Neural crest cell (in vitro differentiated cells): ENCODE data around the gene ZNF763. TPM values are rescaled to one million over a fixed set of nuclear protein-coding genes. Genes with fewer than 3 reads are reported as not detected.
"Not testable (repeated sequence)": the region's sequence is repeated elsewhere in the genome, so short reads cannot be mapped to it uniquely, and the experiment has no call there.

Experiments
- DNase-seq: peaks from one replicate; pipeline ENCODE4 v3.0.0; 2021; ENCODE audit warnings: low read depth, mixed read lengths, low spot score
- H3K27ac Mint-ChIP-seq: one replicate; pipeline ENCODE4 v1.8.0; 2021; ENCODE audit warnings: mild to moderate bottlenecking, mixed read lengths; ENCODE audit not compliant: unreplicated experiment
- H3K27me3 Mint-ChIP-seq: 2 replicates; pipeline ENCODE4 v1.8.0; 2021; ENCODE audit warnings: low read depth, mild to moderate bottlenecking, mixed read lengths
- H3K36me3 Mint-ChIP-seq: 2 replicates; pipeline ENCODE4 v1.8.0; 2021; ENCODE audit warnings: low read depth, mild to moderate bottlenecking, mixed read lengths
- H3K4me1 Mint-ChIP-seq: 2 replicates; pipeline ENCODE4 v1.8.0; 2021; ENCODE audit warnings: mixed read lengths
- H3K4me3 Mint-ChIP-seq: one replicate; pipeline ENCODE4 v1.8.0; 2021; ENCODE audit warnings: mild to moderate bottlenecking, mixed read lengths
- H3K9me3 Mint-ChIP-seq: 2 replicates; pipeline ENCODE4 v1.8.0; 2021; ENCODE audit warnings: mixed read lengths
- total RNA-seq: library from RNA; stranded (reverse); gene quantifications from 2 replicates; pipeline ENCODE4 v1.2.1, GENCODE V29; 2021
- TF ChIP-seq, protein P1 (sequence below): fragments of 200-600 bp; sonication (generic); conservative IDR thresholded peaks from 2 replicates; pipeline ENCODE4 v1.5.0; 2021; ENCODE audit warnings: antibody characterized with exemption, mild to moderate bottlenecking

The ZNF763 gene
- total RNA-seq, 1 donor from 2014 or later, result 2.9 TPM

- no peak overlapping the region for H3K27ac Mint-ChIP-seq
- H3K27me3 Mint-ChIP-seq, result no peaks in the 10 kb centered on the region
- H3K4me1 Mint-ChIP-seq, result no peaks in the 10 kb centered on the region
- no peak for DNase-seq
- H3K9me3 Mint-ChIP-seq, result peaks cover 36% of the 10 kb centered on the region
- H3K36me3 Mint-ChIP-seq, result peaks cover 77% of the 10 kb centered on the region
- H3K4me3 Mint-ChIP-seq, result no peak overlapping the region
- TF ChIP-seq, protein P1, sequence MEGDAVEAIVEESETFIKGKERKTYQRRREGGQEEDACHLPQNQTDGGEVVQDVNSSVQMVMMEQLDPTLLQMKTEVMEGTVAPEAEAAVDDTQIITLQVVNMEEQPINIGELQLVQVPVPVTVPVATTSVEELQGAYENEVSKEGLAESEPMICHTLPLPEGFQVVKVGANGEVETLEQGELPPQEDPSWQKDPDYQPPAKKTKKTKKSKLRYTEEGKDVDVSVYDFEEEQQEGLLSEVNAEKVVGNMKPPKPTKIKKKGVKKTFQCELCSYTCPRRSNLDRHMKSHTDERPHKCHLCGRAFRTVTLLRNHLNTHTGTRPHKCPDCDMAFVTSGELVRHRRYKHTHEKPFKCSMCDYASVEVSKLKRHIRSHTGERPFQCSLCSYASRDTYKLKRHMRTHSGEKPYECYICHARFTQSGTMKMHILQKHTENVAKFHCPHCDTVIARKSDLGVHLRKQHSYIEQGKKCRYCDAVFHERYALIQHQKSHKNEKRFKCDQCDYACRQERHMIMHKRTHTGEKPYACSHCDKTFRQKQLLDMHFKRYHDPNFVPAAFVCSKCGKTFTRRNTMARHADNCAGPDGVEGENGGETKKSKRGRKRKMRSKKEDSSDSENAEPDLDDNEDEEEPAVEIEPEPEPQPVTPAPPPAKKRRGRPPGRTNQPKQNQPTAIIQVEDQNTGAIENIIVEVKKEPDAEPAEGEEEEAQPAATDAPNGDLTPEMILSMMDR, result no peak
Measured at GRCh38 chr19:11942843-11943108, 22.1 kb upstream of the ZNF763 start.

- TF ChIP-seq, protein P1, result no peak
- H3K4me1 Mint-ChIP-seq, result no peaks in the 10 kb centered on the region
- H3K36me3 Mint-ChIP-seq, result peaks cover 86% of the 10 kb centered on the region
- H3K27ac Mint-ChIP-seq, result no peak overlapping the region
- no peak for DNase-seq
- no peaks in the 10 kb centered on the region for H3K27me3 Mint-ChIP-seq
- no peak overlapping the region for H3K4me3 Mint-ChIP-seq
- peaks cover 47% of the 10 kb centered on the region for H3K9me3 Mint-ChIP-seq
Measured at GRCh38 chr19:11944656-11945055, 20.2 kb upstream of the ZNF763 start.

- no peaks in the 10 kb centered on the region for H3K27me3 Mint-ChIP-seq
- TF ChIP-seq, protein P1, result no peak
- H3K36me3 Mint-ChIP-seq, result peaks cover 92% of the 10 kb centered on the region
- H3K9me3 Mint-ChIP-seq, result peaks cover 35% of the 10 kb centered on the region
- no peak for DNase-seq
- no peaks in the 10 kb centered on the region for H3K4me1 Mint-ChIP-seq
- H3K4me3 Mint-ChIP-seq, result no peak overlapping the region
- no peak overlapping the region for H3K27ac Mint-ChIP-seq
Measured at GRCh38 chr19:11948646-11949045, 16.2 kb upstream of the ZNF763 start.

- no peak for DNase-seq
- no peak overlapping the region for H3K4me3 Mint-ChIP-seq
- H3K36me3 Mint-ChIP-seq, result peaks cover 91% of the 10 kb centered on the region
- H3K27me3 Mint-ChIP-seq, result no peaks in the 10 kb centered on the region
- H3K4me1 Mint-ChIP-seq, result no peaks in the 10 kb centered on the region
- H3K9me3 Mint-ChIP-seq, result peaks cover 32% of the 10 kb centered on the region
- no peak overlapping the region for H3K27ac Mint-ChIP-seq
- TF ChIP-seq, protein P1, result no peak
Measured at GRCh38 chr19:11949201-11949600, 15.6 kb upstream of the ZNF763 start.

GRCh38 chr19:11949614-11950080, 15.2 kb upstream of the ZNF763 start:
- H3K9me3 Mint-ChIP-seq, result peaks cover 28% of the 10 kb centered on the region
- H3K27ac Mint-ChIP-seq, DNase-seq, H3K27me3 Mint-ChIP-seq, H3K4me1 Mint-ChIP-seq: not testable (repeated sequence)
- peaks cover 86% of the 10 kb centered on the region for H3K36me3 Mint-ChIP-seq
- H3K4me3 Mint-ChIP-seq, result peak overlapping the region; percentile 10

DNA sequence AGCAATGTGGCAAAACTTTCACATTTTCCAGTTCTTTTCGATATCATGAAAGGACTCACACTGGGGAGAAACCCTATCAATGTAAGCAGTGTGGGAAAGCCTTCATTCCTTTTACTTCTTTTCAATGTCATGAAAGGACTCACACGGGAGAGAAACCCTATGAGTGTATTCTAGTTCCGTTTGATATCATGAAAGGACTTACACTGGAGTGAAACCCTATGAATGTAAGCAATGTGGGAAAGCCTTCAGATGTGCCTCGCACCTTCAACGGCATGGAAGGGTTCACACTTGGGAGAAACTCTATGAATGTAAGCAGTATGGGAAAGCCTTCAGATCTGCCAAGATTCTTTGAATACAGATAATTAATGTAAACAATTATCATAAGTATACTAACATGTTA, 14.5 kb upstream of the ZNF763 start:
- H3K36me3 Mint-ChIP-seq, result peaks cover 83% of the 10 kb centered on the region
- DNase-seq, result no peak
- H3K27me3 Mint-ChIP-seq, result no peaks in the 10 kb centered on the region
- H3K27ac Mint-ChIP-seq, result no peak overlapping the region
- TF ChIP-seq, protein P1, result no peak
- no peaks in the 10 kb centered on the region for H3K4me1 Mint-ChIP-seq
- H3K4me3 Mint-ChIP-seq, result no peak overlapping the region
- peaks cover 29% of the 10 kb centered on the region for H3K9me3 Mint-ChIP-seq
